Cardiac atrium fibroblast (primary cell): ENCODE measurements around the gene OR1A2. TPM values are rescaled to one million over a fixed set of nuclear protein-coding genes. Genes with fewer than 3 reads are reported as not detected.

Source experiments
- total RNA-seq: library from RNA; depleted of rRNA; stranded (reverse); fragments of >200 nt; gene quantifications from 2 replicates; pipeline ENCODE4 v1.2.3, GENCODE V29; 2015

OR1A2 gene
- total RNA-seq: not detected in 2 replicates

DNA sequence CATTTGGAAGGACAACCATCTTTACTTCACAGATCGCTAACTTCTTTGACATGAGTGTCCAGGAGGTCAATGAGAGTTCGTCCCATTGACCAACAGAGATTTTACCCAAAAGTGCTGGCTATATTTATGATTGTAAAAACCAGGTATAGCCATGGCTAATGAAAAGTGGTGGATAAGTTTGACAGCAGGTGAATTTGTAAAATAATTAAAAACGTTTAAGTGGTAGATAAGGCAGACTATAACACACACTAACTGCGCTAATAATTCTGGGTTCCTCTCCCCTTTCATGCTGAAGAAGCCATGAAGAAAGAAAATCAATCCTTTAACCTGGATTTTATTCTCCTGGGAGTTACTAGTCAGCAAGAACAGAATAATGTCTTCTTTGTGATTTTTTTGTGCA, at the start of gene OR1A2:
Gene OR1A2, plus strand, starts transcription at position 301 of the 400 bp plus-strand sequence. Its CDS starts 0 bp downstream, at position 301.

DNA sequence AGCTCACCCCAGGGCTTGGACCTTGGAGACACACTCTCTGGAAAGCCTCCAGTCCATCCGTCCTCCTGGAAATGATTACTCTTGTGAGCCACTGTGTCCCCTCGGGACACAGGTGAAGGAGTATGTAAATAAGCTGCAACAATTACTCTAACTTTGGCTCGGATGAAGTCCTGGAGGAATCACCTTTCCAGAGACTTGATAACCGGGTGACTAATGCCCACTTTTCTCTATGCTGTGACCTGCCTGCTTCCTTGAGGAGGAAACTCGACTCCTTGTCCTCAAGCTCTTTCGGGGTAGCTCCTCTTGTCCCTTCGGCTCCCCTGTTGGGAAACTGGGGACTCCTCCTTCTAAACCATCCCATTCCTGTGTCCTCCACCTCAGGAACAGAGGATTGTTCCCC, 10.0 kb downstream of the OR1A2 start, which contains the start of gene OR1A1:
Gene OR1A1, plus strand, starts transcription at position 301 of the 400 bp plus-strand sequence. CDS start 7,954 bp downstream, outside the sequence.

Other genes starting within 250 kb of the OR1A2 start
- gene OR1D5, start 133.9 kb upstream of the OR1A2 start, total RNA-seq: not detected in 2 replicates
- gene OR1D2, start 93.1 kb upstream of the OR1A2 start, total RNA-seq: not detected in 2 replicates
- not detected in 2 replicates for gene OR1G1, start 70.0 kb upstream of the OR1A2 start, total RNA-seq
- gene OR1A1, start 10.1 kb downstream of the OR1A2 start, total RNA-seq: not detected in 2 replicates
- gene OR3A1, start 100.8 kb downstream of the OR1A2 start, total RNA-seq: not detected in 2 replicates
- not detected in 2 replicates for gene OR3A2, start 188.8 kb downstream of the OR1A2 start, total RNA-seq
- not detected in 2 replicates for gene OR1E1, start 200.9 kb downstream of the OR1A2 start, total RNA-seq
- gene OR3A3, start 213.9 kb downstream of the OR1A2 start, total RNA-seq: not detected in 2 replicates
- gene OR1E2, start 236.3 kb downstream of the OR1A2 start, total RNA-seq: not detected in 2 replicates